ENCODE data around the gene CYSRT1.

The CYSRT1 gene

DNA sequence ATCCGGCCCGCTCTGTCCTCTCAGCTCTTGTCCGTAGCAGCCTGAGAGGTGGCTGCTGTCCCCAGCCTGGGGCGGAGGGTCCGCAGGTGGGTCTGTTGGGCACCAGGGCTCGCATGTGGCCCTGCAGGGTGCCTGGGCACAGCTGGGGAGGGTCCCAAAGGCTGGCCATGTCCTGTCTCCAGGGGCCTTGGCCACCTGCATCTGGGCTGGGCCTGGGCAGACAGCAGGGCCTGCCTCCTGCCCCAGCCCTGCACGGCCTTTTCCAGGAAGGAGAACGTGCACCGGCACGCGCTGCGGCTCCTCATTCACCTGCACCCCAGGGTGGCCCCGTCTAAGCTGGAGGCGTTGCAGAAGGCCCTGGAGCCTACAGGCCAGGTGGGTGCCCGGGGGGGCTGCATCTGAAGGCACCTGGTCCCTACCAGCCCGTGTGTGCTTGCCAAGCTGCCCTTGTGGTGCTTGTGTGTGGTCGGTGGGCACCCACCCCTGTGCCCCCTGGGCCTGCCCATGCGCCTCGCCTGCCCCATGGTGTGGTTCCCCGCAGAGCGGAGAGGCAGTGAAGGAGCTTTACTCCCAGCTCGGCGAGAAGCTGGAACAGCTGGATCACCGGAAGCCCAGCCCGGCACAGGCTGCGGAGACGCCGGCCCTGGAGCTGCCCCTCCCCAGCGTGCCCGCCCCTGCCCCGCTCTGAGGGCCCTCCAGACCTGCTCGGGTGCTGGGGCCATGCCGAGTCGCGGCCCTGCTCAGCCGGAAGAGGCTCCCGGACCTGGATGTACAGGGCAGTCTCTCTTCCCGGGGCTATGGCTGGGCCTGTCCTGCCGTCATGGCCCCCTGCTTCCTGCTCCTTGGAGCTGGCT is 47.5 kb downstream of the CYSRT1 start:
- DNase-seq (ENCODE audit: low spot score) = no peak

DNA sequence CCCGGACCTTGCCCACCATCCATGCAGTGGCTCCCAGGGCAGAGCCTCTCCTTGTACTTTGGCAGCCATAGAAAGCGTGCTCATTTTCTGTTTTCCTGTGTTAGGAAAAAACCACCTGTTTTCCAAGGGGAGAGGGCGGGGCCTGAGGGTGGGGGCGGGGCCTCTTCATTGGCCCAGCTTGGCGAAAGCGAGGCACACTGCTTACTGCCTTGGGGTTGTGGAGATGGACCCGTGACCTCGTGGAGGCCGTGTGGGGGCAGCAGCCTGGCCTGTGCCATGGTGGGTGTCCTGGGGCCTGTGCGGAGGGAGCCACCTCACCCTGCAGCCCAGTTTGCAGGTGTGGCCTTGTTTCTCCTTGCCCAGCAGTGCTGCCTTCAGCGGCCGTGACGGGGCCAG is 48.1 kb downstream of the CYSRT1 start:
- no peak for DNase-seq (ENCODE audit: low spot score)

DNA sequence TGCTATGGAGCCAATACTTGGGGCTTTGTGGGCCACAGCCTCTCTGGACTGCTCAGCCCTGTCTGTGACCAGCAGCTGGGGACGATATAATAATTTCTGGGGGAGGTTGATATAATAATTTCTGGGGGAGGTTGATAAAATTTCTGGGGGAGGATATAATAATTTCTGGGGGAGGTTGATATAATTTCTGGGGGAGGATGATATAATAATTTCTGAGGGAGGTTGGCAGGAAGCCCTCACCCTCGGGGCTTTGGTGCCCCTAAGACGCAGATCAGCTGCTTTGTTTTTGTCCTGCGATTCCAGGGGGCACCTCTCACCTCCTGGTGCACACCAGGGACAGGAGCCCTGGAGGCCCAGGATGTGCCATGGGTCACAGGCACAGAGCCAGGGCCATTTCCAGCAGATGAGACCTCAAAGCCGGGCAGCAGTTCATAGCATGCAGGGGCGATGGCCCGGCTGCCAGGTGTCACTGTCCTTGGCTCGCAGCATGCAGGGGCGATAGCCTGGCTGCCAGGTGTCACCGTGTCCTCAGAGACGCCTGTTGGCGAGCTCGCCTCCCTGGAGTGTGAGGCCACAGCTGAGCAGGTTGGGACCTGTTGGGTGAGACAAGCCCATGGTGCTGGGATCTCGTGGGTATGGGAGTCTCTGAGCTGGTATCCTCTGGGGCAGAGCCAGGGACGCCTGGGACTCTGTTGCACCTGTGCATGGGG is 48.8 kb downstream of the CYSRT1 start:
- DNase-seq (ENCODE audit: low spot score) = no peak

DNA sequence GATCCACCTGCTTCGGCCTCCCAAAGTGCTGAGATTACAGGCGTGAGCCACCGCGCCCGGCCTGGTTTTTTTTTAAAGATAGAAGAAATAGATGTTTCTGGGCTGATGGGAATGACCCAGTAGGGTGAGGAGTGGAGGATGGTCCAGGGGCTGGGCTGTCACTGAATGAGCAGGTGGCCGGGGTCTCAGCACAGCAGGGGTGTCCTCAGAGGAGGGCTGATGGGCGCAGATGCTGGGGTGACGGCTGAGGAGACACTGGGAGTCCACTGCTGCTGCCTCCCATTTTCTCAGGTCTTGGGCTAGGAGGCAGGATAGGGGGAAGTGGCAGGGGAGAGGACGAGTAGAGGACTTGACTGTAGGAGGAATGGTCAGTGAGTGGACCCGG is 50.2 kb downstream of the CYSRT1 start:
- no peak for DNase-seq (ENCODE audit: low spot score)
